IPS-NIHi7 (cell line): Measurements from ENCODE around the gene DPH5.
"Not testable (repeated sequence)": the region's sequence is repeated elsewhere in the genome, so short reads cannot be mapped to it uniquely, and the experiment has no call there.

ENCODE experiments used
- DNase-seq: peaks from one replicate; pipeline ENCODE4 v3.0.0; 2012; ENCODE audit warnings: mixed read lengths; ENCODE audit errors: extremely low spot score

The DPH5 gene, protein sequence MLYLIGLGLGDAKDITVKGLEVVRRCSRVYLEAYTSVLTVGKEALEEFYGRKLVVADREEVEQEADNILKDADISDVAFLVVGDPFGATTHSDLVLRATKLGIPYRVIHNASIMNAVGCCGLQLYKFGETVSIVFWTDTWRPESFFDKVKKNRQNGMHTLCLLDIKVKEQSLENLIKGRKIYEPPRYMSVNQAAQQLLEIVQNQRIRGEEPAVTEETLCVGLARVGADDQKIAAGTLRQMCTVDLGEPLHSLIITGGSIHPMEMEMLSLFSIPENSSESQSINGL

DNA sequence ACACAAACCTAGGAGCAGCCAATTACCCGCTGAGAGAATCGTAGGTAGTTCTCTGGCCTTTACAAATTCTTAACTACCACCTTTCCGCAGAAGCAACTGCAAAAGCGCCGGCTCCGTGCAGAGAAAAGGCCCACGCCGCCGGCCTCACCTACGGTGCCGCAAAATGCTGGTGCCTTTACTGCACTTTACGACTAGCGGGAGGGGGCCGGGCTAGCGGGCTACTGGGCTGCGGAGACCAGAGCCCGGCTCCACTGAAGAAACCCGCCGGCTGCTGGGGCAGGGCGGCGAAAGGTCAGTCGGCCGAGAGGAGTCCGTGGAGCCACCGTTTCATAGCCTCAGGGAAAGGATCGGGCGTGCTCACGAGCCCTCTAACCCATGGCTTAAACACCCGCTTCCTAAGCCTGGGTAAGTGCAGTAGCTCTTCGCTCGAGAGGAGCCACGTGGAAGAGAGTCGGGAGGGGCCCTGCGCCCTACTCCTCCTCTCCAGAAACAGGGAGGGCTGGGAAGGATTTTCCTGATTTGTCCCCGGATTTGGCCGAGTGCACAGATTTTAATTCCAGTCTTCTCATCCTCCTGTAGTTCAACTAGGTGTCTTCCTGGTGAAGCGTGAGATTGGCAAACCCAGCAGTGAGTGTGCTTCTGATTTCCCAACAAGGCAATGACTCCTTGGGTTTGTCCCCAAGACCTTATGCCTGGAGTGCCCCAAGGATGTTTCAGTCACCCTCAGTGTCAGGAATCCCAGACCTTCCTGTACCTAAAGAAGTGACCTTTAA lies at the start of gene DPH5:
TSS of gene DPH5 (minus strand) at position 128 of the 773 bp plus-strand sequence. CDS start 341 bp downstream, outside the sequence.
- DNase-seq, result peak; percentile 90

DNA sequence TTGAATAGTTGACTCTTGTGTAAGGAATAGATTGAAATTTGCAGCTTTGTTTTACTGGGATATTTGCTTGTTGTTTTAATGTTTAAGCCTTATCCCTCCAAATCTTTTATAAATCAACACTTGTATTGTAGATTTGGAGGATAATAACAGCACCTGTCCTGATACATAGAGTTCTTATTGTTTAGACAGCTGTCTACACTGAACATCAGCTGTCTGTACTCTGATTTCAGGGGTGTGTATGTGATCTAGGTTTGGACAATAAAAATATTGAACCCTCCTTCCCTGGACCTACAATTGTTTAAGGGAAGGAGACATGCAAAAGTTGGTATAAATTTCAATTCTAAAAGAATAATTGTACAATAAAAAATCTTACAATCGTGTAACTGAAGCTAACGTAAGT lies 48.3 kb upstream of the DPH5 start:
- no peak for DNase-seq

DNA sequence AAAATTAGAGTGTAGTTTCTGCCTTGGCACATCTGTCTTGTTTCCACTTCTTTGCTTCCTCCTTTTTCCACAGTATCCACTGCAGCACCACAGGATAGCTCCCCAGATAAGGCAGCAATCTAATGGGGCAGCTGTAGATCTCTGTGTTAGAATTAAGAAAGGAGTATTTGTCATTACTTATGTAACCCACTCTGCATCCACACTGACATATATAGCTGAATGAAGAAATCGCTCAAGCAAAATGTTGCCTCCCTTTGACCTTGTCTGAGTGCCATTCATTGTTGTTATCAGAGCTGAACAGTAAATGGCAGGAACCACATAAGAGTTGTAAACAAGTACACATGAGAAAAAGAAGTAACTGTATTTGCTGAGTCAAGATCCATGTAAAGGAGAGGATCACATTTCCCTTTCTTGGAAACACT lies 45.9 kb upstream of the DPH5 start:
- DNase-seq, result no peak

DNA sequence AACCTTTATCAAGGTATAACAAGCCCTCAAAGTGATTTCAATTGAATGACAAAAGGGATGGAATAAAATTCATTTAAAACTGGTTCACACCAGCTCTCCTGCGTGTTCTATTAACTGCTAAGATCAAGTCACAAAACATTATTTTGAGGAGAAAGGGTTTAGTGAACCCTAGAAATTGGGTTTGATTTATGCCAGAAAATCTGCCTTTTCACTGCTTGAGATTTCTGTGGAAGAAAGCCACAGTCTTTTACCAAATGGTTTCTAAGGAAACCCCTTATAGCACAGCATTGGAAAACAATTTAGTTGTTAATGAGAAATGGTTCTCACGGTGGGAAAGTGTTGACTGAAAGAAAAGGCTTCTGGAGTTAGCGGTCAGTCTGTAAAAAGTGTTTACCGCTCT lies 43.6 kb upstream of the DPH5 start:
- no peak for DNase-seq

DNA sequence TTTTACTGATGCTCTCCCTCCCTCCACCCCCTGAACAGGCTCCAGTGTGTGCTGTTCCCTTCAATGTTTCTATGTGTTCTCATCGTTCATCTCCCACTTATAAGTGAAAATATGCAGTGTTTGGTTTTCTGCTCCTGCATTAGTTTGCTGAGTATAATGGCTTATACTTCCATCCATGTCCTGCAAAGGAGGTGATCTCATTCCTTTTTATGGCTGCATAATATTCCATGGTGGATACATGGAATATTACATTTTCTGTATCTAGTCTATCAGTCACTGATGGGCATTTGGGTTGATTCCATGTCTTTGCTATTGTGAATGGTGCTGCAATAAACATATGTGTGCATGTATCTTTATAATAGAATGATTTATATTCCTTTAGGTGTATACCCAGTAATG lies 41.4 kb upstream of the DPH5 start:
- DNase-seq, result not testable (repeated sequence)

DNA sequence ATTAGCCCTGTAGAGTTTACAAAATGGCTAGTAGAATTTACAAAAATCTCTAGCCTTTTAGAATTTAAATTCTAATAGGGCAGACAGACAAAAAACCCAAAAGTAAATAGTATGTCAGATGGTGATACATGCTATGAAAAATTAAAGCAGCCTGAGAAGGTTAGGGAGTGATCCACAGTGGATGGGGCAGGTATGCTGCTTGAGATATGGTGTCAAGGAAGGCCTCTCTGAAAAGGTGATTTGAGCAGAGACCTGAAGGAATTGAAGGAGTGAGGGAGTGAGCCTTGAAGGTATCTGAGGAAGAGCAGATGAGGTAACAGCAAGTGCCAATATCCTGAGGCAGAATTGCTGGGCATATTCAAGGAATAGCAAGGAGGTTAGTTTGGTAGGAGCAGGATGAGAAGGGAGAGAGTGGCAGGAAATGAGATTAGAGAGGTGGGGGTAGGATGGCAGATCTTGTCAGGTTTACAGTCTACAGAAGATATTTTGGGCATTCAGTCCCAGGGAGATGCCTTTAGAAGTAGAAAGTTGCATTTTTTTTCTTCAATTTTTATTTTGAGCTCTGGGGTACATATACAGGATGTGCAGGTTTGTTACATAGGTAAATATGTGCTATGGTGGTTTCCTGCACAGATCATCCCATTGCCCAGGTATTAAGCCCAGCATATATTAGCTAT lies 40.8 kb upstream of the DPH5 start:
- no peak for DNase-seq

DNA sequence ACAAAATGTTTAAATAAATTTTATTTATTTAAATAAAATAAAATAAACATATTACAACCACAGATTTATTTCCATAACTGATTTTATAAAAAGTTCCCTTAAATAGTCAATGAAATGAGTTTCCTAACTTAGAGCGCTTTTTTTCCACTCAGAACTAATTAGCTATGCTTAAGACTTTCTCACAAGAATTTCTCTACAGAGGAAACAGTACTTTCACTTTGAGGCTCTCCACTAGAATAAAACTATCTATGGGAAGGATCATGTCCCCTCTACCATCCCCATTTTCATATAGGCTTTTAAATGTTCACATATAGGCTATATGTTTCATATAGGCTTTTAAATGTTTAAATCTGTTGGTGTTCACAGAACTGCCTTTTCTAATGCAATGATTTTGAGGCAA lies 40.0 kb upstream of the DPH5 start:
- no peak for DNase-seq

DNA sequence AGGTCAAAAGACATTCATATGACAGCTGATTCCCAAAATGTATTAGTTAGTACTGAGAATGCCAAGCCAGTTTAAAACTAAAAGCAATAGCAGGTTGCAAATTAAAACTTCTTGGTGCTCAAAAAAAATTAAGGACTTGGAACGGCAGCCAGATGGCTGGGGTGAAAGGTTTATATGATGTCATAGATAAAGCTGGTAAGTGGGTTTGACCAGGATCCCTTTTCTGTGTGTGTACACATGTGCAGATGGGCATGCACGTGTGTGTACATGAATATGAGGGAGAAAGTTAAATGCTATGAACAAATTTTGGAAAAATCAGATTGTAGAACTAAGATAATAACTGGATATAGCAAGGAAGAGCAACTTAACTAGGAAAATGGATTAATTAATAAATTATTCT lies 39.1 kb upstream of the DPH5 start:
- DNase-seq, result no peak

DNA sequence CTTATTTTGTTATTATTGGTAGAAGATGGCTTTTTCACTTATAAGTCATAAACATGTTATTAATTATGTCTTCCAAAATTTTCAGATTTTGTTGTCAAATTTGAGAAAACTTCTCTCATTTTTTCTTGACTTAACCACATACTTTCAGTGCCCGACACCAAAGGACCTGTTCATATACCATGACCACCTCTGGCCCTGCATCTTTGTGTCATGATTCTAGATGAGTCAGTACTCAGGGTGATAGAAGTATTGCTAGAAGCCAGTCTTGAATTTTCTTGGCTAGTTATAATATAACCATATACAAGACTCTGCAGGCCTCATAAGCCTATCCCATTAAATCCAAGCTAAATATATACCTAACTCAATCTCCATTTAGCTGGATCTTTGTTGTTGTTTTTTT lies 35.4 kb upstream of the DPH5 start:
- DNase-seq, result no peak

DNA sequence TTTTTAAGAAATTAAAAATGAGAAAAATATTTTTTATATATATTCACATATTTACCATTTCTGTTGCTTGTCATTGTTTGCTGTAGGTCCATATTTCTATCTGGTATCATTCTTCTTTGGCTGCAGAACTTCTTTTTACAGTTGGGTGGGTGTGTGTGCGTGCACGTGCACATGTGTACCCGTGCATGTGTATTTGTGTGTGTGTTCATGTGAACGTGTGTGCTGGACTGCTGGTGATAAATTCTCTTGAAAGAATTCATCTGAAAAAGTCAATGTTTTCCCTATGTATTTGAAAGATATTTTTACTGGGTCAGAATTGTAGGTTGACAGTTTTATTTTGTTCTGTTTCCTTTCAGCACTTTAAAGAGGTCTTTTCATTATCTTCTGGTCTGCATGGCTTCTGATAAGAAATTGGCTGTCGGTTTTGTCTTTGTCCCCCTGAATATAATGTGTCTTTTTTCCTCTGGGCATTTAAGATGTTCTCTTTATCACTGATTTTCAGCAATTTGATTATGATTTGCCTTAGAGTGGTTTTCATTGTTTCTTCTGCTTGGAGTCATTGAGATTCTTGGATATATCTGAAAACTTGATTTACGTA lies 34.5 kb upstream of the DPH5 start:
- no peak for DNase-seq

DNA sequence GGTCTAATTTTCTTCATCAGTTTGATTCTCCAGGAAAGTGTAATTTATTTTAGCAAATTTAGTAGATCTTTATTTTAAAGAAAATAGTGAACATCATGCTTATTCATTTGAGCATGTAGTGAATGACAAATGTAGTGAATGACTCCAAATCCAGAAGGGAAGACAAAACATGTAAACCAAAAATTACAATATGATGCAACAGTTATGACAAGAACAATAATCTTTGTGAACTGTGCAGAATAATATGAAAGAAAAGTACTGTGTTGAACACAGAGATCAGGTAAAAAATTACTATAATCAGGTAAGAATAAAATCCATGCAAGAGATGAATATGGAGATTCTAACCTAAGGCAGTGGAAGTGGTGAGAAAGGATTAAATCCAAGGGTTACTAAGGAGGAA lies 30.0 kb upstream of the DPH5 start:
- no peak for DNase-seq

DNA sequence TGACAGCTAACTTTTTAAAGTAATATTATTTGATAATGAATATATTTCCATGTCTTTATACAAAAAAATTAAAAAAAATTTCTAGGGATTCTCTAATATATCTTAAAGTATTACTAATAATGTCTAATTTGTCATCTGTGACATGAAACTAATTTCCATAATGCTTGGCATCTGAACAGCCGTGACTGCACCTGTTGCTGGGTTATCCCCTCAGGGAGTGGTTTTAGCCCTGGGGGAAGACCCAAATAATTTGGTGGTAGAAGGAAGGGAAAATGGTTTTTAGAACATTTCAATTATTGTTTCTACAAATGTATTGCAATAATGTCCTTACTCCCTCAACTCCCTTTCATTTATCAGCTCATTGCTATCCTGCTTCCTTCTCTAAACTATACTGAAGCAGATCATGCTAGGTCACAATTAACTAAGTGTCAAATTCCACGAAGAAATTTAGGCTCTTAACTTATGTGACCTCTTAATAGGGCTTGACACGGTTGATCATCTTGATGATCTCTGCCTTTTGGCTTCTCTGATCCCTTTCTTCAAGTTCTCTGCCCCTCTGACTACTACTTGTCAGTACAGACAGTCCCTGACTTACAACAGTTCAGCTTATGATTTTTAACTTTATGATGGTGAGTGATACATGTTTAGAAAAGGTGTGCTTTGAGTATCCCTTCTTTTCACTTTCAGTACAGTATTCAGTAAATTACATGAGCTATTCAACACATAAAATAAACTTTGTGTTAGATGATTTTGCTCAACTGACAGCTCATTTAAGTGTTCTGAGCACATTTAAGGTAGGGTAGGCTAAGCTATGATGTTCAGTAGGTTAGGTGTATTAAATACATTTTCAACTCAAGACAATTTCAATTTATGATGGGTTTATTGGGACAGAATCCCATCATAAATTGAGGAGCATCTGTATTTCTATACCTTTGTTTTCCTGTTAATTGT lies 26.4 kb upstream of the DPH5 start:
- DNase-seq, result no peak

DNA sequence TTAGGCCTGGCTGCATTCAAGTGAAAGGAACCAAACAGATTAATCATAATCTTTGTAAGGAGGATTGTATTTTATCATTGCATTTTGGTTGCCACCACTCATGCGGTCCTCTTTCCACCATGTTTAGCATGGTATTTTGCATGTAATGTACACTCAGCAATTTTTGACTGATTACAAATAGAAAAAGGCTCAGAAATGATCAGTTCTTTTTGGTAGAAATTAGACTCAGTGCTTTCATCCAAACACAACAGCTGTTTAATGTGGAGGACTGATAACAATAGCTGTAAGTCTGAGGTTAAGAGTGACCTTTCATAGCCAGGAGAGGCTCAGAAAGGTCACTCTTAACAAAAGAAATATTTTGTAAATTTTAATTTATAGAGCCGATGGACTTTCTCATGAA lies 25.3 kb upstream of the DPH5 start:
- DNase-seq, result no peak

DNA sequence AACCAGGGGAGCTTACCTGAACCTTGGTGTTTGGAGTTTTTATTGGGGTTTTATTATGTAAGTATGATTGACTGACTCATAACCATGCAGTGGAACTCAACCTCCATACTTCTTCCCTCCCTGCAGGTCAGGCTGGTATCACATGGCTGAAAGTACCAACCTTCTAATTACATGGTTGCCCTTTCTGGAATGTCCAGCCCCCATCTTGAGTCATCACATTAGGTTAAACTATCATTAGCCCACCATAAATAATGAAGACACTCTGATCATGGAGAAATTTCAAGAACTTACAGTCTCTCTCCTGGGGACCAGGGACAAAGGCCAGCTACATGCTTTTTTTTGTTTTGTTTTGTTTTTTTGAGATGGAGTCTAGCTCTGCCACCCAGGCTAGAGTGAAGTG lies 19.2 kb upstream of the DPH5 start:
- DNase-seq, result no peak

DNA sequence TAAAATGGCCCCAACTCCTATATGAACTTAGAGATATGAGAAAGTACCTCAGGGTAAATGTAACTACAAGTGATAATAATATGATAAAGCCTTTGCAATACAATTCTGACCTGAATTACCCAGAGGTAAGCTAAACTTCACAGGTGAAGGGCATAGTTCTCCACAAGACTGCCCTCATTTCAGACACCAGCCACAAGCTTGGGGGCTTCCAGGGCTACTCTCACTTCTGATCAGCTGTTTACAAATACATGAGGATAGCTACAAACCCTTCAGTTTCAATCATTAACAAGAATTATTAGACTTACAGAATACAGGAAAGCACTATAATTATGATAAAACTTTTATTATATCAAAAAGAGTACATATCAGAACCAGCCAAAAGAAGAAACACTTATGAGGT lies 18.7 kb upstream of the DPH5 start:
- DNase-seq, result no peak

DNA sequence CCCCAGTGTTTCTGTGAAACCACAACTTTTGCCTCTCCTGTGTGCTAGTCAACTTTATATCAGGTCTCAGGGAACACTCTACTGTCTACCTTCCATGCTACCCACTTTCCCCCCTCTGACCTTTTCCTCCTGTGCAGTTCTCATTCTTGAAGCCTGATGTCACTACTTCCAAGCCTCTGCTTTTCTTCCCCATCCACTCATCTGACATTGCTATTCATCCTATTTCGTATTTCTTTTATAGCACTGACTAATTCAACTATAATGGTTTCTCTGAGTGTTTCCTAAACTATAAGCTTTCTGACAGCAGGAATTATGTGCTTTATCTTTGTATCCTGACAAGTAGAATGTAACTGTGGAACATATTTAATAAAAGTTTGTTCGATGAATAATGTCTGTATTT lies 18.2 kb upstream of the DPH5 start:
- no peak for DNase-seq

DNA sequence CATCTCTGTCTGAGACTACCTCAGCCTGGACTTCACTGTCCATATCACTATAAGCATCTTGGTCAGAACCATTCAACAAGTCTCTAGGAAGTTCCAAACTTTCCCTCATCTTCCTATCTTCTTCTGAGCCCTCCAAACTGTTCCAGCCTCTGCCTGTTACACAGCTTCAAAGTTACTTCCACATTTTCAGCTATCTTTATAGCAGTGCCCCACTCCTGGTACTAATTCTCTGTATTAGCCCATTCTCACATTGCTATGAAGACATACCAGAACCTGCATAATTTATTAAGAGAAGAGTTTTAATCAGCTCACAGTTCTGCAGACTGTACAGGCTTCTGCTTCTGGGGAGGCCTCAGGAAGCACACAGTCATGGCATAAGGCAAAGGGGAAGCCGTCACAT lies 15.7 kb upstream of the DPH5 start:
- DNase-seq, result no peak

DNA sequence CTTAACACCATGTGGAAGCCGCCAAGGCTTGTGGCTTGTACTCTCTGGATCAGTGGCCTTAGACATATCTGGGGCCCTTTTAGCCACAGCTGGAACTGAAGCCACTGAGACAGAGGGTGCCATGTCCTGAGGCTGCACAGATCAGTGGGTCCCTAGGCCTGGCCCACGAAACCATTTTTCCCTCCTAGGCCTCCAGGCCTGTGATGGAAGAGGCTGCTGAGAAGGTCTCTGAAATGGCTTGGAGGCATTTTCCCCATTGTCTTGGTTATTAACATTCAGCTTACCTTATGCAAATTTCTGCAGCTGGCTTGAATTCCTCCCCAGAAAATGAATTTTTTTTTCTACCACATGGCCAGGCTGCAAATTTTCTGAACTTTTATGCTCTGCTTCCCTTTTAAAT lies 15.1 kb upstream of the DPH5 start:
- DNase-seq, result no peak

DNA sequence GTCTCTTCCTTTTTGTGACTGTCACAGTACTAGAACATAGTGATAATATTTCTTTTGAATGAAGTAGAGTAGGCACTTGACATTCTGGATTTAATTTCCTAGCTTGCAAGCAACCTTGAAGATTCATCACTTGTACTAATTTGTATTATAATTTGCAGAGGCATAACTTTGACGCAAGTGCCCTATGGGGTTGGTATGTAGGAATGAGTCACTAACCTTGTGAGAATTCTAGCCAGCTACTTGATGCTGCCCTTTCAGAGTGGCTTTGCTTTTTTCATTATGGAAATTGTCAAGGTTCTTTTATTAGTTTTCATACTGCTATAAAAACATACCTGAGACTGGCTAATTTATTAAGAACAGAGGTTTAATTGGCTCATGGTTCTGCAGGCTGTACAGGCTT lies 13.7 kb upstream of the DPH5 start:
- DNase-seq, result no peak

DNA sequence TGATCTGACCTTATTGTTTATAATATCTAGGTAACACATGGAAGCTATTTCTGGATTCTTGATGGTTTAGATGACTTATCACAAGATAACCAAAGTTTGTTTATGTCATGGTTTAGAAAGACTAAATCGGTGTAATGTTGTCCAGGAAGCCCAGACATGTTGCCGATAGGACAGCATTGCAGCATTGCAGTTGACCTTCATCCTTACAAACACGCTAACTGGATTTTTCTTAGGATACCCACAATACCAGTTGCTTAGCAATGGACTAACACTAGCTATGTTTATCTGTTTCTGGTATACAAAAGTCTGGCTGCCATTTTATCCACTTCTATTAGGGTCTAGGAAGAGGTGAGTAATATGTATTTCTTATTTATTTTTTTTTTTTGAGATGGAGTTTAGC lies 11.7 kb upstream of the DPH5 start:
- no peak for DNase-seq

DNA sequence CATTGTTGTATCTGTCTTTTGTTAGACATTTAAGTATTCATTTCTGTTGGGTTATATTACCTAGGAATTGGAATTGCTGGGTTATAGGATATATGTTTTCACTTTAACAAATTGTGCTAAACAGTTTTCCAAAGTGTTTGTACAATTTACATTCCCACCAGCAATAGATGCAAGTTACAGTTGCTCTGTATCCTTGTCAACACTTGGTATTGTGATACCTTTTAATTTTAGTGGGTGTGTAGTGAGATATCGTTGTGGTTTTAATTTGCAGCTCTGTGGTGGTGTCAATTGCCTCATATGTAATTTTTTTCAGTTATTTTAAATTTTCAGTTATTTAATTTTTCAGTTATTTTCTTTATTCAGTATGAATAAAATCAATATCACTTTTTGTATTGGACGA lies 7.4 kb upstream of the DPH5 start:
- DNase-seq, result no peak
